ENCODE results near the gene LRP6. TPM values are rescaled to one million over a fixed set of nuclear protein-coding genes. Genes with fewer than 3 reads are reported as not detected.

LRP6 gene
- total and polyA plus RNA-seq, 4 donors: 14.7 to 76.8 (median 23.2) TPM

- no peak for DNase-seq (ENCODE audit: low spot score)
- no peaks in the 10 kb centered on the region for H3K9me3 ChIP-seq (ENCODE audit: control insufficient read depth in 4 of 4, low read length in 3 of 4)
- no peak overlapping the region for H3K27ac ChIP-seq (ENCODE audit: low read depth in 1 of 2, low read length in 2 of 2)
- no peak overlapping the region for H3K9ac ChIP-seq (ENCODE audit: low read depth in 1 of 2, low read length in 2 of 2)
- no peak overlapping the region for H3K4me3 ChIP-seq (ENCODE audit: low read depth in 1 of 3, low read length in 3 of 3)
- no peaks in the 10 kb centered on the region for H3K4me1 ChIP-seq (ENCODE audit: control insufficient read depth in 4 of 4, insufficient read depth in 4 of 4, low read length in 3 of 4)
- 94% methylated on average over 2 of the region's 2 CpGs for WGBS
- no peaks in the 10 kb centered on the region for H3K27me3 ChIP-seq (ENCODE audit: control insufficient read depth in 4 of 4, insufficient read depth in 4 of 4, low read length in 3 of 4)
- TF ChIP-seq FOXA1 (IDR thresholded peaks at IDR 0.05) (no peak), REST (IDR thresholded peaks at IDR 0.05) (no peak), JUND (IDR thresholded peaks at IDR 0.05) (no peak), CTCF (IDR thresholded peaks at IDR 0.05; ENCODE audit: low read depth, low read length, missing input control) (no peak), HNF4A (conservative IDR thresholded peaks at IDR 0.05) (no peak), SP1 (IDR thresholded peaks at IDR 0.05) (no peak), HNF4G (IDR thresholded peaks at IDR 0.05) (no peak), RXRA (IDR thresholded peaks at IDR 0.05) (no peak), GABPA (IDR thresholded peaks at IDR 0.05 in 1 of 2, conservative IDR thresholded peaks at IDR 0.05 in 1 of 2) (no peak), YY1 (IDR thresholded peaks at IDR 0.05) (no peak), TAF1 (conservative IDR thresholded peaks at IDR 0.05) (no peak)
- peaks cover 2 to 20% (median 9%) of the 10 kb centered on the region in 4 donors for H3K36me3 ChIP-seq (ENCODE audit: control insufficient read depth in 4 of 4, insufficient read depth in 3 of 4, low read depth in 1 of 4, low read length in 3 of 4)
Observed at GRCh38 chr12:12200363-12200762, 66.5 kb downstream of the LRP6 start.

GRCh38 chr12:12198124-12198523 lies 68.7 kb downstream of the LRP6 start:
- Histone ChIP-seq H3K27ac (ENCODE audit: low read depth in 1 of 2, low read length in 2 of 2) (no peak overlapping the region), H3K27me3 (ENCODE audit: control insufficient read depth in 4 of 4, insufficient read depth in 4 of 4, low read length in 3 of 4) (no peaks in the 10 kb centered on the region), H3K4me3 (ENCODE audit: low read depth in 1 of 3, low read length in 3 of 3) (no peak overlapping the region), H3K9me3 (ENCODE audit: control insufficient read depth in 4 of 4, low read length in 3 of 4) (no peaks in the 10 kb centered on the region), H3K4me1 (ENCODE audit: control insufficient read depth in 4 of 4, insufficient read depth in 4 of 4, low read length in 3 of 4) (no peaks in the 10 kb centered on the region), H3K9ac (ENCODE audit: low read depth in 1 of 2, low read length in 2 of 2) (no peak overlapping the region), H3K36me3 (ENCODE audit: control insufficient read depth in 4 of 4, insufficient read depth in 3 of 4, low read depth in 1 of 4, low read length in 3 of 4) (peaks cover 2 to 20% (median 9%) of the 10 kb centered on the region in 4 donors)
- TF ChIP-seq ATF3 (IDR thresholded peaks at IDR 0.05): no peak
- TF ChIP-seq HNF4A (conservative IDR thresholded peaks at IDR 0.05): no peak
- TF ChIP-seq CTCF (IDR thresholded peaks at IDR 0.05; ENCODE audit: low read depth, low read length, missing input control): no peak
- TF ChIP-seq MAX (IDR thresholded peaks at IDR 0.05): no peak
- DNase-seq (ENCODE audit: low spot score): no peak
- 90% methylated on average over 1 of the region's 1 CpG for whole genome bisulfite sequencing
